ENCODE measurements around the gene NOTCH4.
"Not testable (repeated sequence)": the region's sequence is repeated elsewhere in the genome, so short reads cannot be mapped to it uniquely, and the experiment has no call there.

NOTCH4 gene

DNA sequence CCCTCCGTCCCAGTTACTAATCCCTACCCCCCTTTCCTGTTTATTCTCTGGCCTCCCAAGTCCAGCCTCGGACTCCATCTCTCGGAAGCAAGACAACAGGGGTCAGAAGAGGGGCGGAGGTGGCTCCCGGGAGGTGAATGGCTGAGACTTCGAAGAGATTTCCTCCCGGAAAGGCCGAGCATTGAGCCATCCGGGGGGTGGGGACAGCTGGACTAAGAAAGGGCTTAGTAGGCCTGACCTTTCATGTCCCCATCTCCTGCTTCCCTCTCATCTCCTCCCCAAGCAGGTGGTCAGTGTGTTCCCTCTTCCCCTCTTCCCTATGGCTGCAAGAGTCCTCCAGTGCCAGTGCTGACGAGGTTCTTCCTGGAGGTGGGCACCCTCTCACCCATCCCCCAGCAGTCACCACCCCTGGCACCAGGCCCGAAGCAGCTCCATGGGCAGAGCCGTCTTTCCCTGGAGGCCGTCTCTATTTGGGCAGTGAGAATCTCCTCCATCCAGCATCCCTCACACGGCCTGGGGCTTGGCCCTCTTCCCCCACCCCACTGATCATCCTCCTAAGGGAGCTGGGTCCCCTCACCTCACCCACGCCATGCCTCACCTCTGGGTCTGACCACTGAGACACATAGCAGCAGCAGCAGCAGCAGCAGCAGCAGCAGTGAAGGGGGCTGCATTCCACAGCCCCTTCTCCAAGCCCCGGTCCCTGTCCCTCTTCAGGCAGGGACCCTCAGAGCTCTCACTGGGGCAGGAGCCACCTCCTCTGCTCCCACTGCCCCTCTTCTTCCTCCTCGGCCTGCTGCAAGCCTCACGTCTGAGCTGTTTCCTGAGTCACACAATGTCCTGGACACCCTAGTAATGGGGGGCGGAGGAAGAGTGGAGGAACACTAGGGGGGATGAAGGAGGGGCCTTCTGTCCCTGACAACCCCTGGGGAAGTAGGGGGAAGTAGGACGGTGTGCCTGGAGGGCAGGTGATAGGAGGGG is at the start of gene NOTCH4:
NOTCH4 (minus strand) TSS at position 810 of the 978 bp plus-strand sequence; CDS start at position 671, 139 bp downstream.
- DNase-seq, result no peak

DNA sequence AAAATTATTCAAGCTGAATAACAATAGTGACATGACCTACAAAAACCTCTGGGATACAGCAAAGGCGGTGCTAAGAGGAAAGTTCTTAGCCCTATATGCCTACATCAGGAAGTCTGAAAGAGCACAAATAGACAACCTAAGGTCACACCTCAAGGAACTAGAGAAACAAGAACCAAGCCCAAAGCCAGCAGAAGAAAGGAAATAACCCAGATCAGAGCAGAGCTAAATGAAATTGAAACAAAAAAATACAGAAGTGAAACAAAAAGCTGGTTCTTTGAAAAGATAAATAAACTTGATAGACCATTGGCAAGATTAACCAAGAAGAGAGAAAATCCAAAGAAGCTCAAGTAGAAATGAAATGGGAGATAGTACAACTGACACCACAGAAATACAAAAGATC is 47.6 kb upstream of the NOTCH4 start:
- DNase-seq, result no peak

DNA sequence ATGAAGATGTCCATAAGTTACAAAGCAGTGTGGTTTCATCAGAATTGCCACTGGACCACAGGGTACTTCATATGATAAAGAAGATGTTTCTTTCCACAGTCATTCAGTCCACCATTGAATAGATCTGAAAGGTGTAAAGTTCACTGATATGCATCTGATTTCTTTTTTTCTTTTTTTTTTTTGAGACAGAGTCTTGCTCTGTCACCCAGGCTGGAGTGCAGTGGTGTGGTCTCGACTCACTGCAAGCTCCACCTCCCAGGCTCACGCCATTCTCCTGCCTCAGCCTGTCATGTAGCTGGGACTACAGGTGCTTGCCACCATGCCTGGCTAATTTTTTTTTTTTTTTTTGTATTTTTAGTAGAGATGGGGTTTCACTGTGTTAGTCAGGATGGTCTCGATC is 44.6 kb upstream of the NOTCH4 start:
- DNase-seq, result not testable (repeated sequence)

DNA sequence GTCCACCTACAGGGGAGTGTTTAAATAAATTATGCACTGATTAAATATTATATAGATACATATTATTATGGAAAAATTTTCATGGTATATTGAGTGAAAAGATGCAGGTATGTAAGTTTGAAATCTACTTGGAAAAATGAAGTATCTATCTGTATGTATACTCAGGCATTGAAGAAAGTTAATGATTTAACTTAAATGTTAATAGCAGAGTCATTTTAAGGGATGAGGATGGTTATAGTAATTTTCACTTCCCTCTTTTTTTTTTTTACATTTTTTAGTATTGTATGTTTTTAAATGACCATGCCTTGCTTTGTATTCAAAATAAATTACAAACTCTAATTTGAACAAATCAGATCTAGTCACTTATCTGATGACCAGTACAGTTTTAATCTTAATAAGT is 43.2 kb upstream of the NOTCH4 start:
- DNase-seq, result no peak

DNA sequence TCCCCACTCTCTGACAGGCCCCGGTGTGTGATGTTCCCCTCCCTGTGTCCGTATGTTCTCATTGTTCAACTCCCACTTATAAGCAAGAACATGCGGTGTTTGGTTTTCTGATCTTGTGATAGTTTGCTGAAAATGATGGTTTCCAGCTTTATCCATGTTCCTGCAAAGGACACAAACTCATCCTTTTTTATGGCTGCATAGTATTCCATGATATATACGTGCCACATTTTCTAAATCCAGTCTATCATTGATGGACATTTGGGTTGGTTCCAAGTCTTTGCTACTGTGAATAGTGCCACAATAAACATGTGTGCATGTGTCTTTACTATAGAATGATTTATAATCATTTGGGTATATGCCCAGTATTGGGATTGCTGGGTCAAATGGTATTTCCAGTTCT is 33.4 kb upstream of the NOTCH4 start:
- DNase-seq, result not testable (repeated sequence)

DNA sequence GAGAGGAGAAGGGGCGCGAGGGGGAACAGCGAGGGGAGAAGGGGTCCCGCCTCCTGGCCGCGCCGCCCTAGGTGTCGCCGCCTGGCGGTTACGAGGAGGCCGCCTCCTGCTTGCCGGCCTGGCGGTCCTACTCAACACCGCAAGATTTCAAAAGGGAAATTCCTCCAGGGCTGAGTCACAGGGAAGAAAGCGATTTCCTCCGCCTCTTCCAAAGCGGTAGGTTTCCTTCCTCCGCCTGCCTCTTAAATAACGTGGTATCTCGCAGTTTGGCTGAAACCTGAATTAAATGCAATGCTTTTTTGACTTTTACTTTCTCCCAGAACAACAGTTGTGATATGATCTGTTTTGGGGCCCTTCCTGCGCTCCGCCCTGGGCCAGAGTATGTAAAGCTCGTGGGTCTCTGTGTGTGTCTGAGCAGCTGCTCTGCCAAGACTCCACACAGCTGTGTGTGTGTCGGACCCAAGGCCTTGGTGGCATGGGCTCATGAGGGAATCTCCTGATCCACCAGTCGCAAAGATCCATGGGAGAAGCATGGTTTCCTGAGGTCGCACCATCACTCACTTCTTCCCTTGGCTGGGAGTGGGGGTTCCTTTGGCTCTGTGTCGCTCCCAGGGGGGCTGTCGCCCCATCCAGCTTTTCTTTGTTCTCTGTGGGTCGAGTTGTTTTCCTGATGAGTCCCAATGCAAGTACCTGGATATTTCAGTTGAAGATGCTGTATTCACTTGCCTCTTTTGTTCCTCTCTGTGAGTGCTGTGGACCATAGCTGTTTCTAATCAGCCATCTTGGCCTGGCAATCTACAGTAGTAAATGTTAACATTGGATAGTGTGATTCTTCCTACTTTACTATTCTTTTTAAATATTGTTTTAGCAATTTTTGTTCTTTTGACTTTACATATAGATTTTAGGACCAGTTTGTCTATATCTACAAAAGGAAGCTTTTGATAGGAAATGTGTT is 31.6 kb upstream of the NOTCH4 start:
- DNase-seq, result peak; percentile 77

DNA sequence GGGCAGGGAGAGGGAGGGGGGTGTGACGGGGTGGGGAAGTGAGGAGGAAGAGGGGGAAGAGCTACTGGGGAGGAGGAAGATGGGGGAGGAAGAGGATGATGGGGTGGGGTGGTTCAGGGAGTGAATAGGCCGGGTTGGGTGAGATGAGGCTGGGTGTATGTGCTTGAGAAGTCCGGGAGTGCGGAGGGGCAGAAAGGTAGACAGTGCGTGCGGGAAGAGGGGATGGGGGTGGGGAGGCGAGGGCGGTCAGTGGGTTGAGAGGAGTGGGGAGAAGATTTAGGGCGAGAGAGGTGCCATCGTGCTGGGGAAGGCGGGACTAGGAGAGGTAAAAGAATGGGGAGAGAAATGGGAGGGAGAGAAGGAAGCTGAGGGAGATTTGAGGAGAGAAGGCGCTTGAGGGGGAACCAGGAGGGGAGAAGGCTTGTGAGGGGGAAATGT is 30.9 kb upstream of the NOTCH4 start:
- no peak for DNase-seq

DNA sequence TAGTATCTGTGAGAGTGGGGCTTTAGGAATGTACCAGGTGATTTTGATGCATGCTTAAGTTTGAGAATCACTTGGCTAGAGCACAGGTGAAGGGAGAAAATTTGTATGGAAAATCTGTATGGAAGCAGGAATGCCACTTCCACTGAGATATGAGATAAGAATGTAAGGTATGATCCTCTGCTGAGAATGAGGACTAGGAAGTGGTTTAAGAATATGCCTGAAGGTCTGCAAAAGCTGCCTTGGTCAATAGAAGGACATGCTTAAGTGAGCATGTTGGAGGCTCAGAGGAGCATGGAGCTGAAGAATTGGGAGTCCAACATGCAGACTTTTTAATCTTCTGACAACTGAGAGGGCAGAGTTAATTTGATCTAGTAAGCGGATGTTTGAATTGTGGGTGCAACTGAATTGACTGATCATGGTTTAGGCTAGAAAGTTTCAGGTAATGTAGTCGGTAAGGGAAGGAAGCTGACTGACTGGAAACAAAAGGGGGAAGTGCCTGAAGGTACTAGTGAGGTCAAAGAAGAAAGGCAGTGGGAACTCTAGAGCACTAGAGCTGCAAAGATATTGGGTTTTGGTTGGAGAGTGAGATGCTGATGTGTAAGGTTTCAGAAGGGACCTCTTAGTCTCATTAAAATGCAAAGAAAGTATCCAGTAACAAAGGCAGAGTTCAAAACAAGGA is 28.6 kb upstream of the NOTCH4 start:
- no peak for DNase-seq

DNA sequence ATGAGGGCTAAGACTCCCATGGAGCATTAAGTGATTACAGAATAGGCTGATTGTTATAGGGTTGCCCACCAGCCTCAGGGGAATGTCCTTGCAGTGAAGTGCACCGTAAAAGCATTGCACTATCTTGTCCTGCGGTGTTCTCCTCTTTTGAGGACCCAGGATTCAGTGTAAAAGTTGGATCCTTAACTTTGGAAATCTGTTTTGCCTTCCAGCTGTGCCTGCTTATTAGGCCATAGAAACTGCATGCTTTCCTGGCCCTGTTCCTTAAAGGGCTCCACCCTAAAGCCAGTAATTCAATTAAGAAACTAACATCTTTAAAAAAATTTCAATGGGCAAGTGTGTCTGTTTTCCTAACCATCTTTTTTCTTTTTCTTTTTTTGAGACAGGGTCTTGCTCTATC is 25.4 kb upstream of the NOTCH4 start:
- DNase-seq, result no peak

DNA sequence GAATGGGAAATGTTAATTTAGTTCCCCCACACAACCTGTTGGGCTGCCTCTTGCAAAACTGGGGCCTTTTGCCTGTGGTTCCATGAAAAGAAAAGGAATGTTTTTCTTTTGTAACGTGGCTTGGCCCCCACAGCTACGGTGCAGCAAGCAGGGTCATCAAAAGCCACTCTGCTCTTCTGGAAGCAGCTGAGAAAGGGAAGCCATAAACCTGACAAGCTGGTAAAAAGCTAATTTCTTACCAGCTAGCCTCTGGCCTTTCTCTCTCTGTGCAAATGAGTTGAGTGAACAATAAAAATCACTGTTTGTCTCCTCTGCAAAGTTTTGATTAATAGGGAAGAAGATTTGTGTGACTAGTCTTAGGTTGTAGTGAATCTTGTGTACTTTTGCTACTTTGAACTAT is 23.5 kb upstream of the NOTCH4 start:
- DNase-seq, result no peak

DNA sequence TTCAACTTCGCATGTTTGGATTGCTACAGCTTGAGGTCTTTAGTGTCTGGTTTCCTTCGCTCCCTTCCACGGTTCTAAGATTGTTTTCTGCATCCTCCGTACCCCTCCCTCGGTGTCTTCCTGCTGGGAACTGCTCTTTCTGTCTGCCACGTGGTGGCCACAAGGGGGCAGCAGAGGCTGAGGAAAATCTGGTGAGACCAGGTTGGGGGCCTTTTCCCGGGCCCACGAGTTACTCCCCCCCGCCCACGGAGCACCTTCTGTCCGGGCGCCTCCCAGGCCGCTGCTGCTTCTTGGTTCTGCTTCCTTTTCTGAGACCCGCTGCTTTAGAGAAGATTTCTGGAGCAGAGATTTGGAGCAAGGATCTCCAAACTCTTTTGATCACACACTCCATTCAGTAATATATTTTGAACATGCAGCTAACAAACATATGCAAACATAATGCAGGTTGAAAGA is 21.1 kb upstream of the NOTCH4 start:
- peak; percentile 76 for DNase-seq

DNA sequence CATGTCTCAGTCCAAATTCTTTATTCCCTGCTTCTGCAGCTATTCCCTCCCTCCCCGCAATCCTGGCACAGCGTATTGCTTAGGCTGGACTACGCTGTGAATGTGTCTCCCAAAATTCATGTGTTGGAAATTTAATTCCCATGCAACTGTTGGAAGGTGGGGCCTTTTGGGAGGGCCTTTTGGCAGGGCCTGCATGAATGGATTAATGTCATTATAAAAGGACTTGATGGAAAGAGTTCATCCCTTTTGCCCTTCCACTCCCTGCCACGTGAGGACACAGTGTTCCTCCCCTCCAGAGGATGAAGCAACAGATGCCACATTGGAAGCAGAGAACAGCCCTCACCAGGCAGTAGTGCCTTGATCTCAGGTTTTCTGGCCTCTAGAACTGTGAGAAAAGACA is 20.4 kb upstream of the NOTCH4 start:
- no peak for DNase-seq

DNA sequence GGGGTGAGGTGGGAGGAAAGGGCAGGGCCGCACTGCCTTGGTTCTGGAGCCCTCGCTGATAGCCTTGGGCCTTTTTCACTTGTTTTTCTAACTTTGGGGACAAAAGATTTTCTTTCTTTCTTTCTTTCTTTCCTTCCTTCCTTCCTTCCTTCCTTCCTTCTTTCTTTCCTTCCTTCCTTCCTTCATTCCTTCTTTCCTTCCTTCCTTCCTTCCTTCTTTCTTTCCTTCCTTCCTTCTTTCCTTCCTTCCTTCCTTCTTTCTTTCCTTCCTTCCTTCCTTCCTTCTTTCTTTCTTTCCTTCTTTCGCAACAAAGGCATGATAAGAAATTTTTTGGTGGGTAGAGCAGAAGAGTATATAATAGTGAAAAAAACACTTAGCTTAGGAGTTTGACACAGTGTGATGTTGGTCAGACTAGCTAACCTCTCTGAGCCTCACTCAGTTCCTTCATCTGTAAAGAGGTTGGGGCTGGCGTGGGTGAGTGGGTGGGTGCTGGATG is 18.5 kb upstream of the NOTCH4 start:
- DNase-seq, result not testable (repeated sequence)

DNA sequence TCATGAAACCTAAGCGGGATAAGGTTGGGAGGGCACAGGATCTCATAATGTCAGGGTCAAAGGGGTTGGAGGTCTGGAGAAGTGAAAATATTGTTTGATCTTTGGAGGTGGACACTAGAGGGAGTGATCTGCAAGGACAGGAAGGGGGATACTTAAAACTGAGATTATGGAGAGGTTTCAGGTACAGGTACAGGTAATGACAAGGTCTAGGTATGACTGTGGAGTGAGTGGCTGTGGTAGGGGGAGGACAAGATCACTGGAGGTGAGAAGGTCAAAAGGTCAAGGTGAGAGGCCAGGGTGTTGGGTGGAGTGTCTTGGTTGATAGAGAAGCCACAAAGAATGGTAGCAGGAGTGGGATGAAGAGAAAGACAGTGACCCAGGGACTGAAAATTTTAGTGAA is 16.8 kb upstream of the NOTCH4 start:
- DNase-seq, result no peak

DNA sequence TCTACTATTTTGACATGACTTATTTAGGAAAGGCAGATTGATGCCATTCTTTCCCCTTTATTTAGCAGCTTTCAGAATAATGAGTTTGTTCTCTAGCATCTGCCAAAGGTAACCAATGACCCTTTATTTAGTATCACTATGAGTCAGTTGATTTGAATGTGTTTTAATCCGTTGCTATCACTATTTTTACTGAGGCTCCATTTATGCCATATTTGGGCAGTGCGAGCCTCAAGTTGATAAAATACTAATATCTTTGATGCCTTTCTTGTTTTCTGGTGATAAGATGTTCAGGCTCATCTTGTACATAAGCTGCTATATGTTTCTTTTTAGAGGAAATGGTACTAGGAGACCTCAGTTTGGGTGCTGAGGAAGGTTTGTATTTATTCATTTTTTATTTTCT is 15.6 kb upstream of the NOTCH4 start:
- DNase-seq, result no peak

DNA sequence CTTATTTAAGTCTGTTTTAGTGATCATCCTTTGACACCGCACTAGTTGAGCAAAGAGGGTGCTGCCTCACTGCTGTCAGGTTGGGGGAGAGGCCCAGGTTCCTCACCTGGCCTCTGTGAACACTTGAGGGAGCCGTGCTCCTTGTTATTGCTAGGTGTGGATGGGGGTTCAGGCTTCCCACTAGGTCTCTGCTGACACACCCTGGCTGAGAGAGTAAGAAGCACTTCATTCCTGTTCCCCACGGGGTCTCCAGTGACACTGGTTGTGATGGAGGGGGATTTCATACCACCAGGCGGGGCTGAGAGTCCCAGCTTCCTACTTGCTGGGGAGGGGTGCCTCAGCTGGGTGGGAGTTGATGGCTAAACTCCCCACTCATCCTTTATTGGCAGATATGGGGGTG is 11.1 kb upstream of the NOTCH4 start:
- no peak for DNase-seq

DNA sequence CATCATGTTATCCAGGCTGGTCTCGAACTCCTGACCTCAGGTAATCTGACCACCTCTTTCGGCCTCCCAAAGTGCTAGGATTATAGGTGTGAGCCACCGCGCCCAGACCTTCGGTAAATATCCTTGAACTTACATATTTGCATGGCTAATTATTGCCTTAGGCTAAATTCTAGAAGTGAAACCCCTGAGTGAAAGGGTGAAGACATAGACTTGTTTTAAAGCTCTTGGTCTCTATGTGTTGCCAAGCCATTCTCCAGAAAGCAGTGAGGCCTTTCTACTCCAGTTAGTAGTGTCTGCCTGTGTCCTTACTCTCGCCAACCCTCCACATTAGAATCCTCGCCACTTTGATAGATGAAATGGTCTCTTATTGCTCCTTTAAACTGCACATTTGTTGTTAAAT is 2.6 kb upstream of the NOTCH4 start:
- DNase-seq, result no peak

DNA sequence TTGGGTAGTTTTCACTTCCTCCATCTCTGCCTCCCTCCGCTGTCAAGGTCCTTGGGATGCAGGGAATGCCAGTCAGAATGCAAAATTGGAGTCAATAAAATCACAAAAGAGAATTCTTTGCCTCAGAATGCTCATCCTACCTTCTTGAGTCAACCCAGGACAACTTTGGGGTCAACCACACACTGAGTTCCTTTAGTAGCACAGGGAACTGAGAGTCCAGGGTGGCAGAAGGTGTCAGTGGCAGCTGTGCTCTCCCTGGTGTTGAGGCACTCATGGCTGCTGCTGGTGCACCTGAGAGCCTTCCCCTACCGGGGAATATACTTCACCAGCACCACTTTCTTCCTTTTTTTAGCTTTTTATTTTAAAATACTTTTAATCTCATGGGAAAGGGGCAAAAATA is 829 bp upstream of the NOTCH4 start:
- no peak for DNase-seq

DNA sequence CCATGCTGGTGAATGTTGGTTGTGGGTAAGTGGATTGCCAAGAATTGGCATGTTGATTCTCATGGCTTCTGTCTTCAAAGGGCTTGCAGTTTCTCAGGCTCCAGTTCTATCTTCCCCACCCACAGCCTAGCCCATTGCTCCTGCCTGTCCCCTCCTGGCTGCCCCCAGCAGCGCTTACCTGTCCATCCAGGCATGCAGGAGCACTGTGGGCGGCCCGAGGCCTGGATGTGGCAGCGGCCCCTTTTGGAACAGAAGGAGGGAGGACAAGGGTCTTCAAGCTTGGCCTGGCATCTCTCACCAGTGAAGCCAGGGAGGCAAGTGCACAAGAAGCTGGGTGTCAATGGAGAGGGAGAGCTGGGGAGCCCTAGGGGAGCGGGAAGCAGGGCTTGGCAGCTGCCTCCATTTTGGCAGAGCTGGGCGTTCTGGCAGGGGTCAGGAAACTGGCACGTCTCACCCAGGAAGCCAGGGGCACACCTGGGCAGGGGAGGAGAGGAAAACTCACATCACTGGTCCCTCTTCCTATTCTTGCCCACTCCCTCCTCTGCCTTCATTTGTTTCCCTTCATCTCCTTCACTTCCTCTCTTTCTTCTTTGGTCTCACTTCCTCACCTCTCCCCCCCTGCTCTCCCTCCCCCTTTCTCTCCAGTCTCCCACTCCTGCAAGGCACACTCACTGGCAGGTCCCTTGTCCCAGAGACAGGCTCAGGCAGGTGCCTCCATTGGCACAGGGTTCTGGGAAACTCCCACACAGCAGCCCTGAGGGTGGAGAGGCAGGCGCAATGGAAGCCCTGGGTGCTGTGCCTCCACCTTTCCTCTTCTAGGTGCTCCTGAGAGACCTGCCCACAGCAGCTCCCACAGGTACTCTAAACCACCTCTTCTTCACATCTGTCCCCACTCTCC is 1.3 kb downstream of the NOTCH4 start:
- no peak for DNase-seq

DNA sequence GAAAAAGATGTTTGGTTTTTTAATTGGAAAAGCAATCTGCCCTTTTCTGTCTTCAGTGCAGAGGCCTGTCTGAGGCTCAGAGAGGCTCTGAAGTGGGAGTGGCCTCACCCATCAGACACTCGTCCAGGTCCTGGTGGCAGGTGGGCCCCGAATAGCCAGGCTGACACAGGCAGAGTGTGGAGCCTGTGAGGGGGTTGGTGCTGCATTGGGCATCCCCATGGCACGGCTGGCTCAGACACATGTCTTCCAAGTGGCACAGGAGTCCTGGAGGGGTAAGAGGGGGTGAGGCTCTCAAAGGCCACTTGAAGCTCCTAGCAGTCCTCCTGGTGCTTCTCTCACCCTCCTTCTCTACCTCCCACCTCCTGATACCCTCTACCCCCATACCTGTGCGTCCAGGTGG is 3.8 kb downstream of the NOTCH4 start:
- DNase-seq, result no peak

DNA sequence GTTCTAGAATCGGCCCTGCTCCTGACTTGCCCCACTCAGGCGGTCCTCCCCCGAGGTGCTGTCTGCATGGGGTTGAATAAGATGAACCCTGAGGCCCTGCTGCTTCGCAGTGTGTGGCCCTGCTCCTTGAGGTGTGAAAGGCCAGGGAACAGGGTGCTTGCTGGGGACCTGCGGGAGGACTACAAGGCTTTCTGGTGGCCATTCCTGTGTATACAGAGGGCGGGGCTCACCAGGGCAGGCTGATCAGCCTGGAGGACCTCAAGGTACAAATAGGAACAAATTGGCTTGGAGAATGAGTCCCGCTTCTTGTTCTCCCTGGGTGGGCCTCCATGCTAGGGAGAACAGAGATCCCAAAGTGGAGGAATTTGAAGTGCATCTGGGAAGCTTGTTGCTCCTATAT is 5.7 kb downstream of the NOTCH4 start:
- DNase-seq, result no peak

DNA sequence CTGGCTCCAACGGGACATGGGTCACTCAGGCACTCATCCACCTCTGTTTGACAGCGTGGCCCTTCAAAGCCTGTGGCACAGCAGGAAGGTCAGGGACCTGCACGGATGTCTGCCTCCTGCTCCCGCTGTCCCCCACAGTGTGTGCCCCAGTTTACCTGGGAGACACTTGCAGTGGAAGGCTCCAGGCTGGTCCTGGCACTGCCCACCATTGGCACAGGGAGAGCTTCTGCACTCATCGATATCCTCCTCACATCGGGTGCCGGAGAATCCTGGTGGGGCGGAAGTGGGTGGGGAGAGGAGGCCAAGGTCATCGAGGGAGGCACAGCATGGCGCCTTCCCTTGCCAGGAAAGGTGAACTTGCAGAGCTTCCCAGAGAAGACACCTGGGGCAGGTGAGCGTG is 6.9 kb downstream of the NOTCH4 start:
- DNase-seq, result no peak

Measured in activated CD4-positive, alpha-beta T cell treated with anti-CD3 and anti-CD28 coated beads for 48 hours (primary cell).